Smooth muscle cell of bladder (primary cell): Measurements from ENCODE around the gene ZFAND2B. TPM values are rescaled to one million over a fixed set of nuclear protein-coding genes. Genes with fewer than 3 reads are reported as not detected.

ENCODE experiments used
- total RNA-seq: library from RNA; depleted of rRNA; stranded (reverse); fragments of >200 nt; gene quantifications from 2 replicates; pipeline ENCODE4 v1.2.3, GENCODE V29; 2014

Gene ZFAND2B
- 18.6 and 19.0 TPM in 2 replicates for total RNA-seq

GRCh38 chr2:219206328-219207133, at the start of gene ZFAND2B:
TSS of gene ZFAND2B (plus strand) at chr2:219206782. CDS start at chr2:219206988, 206 bp downstream.

DNA sequence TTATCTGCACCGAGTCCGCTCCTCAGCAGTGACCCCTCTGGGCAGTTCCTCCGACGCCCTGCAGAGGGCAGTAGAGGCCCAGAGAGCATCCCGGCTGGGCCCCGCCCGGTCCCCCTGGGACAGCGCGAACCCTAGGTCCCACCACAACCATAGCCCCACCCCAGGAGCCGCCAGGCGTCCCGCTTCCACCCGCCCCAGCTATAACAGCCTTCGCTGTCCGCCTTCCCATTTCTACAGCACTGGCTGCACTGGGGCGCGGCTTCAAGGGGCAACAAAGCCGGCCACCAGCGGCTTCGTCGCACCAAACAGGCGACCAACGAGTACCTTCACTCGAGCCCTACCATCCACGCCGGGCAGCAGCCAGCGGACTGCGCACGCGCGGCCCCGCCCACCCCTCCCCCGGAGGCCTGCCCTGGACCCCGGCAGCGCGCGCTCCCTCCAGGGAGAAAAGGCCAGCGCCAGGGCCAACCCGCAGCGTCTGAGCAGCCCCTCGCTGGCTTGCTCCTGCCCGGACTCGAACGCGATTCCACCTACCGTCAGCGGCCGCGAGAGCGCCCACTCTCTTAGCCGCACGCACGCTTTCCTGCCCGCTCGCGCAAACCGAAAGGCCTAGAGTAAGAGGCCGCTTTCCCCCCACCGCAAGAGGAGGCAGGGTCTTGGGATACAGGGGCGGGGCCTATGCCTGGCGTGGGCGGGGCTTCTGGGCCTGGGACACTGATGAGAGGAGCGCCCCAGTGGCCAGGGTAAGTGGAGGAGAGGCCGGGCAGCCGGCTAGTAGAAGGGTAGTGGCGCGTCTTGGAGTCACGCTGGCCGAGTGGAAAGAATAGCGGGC, 46.2 kb upstream of the ZFAND2B start, which contains the start of gene NHEJ1:
Gene NHEJ1 (minus strand): TSS at position 630 of the 832 bp plus-strand sequence. CDS start 2,453 bp downstream, outside the sequence.

GRCh38 chr2:219169930-219170654, 36.5 kb upstream of the ZFAND2B start, which contains the start of gene SLC23A3:
TSS of gene SLC23A3 (minus strand) at chr2:219170029. CDS start at chr2:219169984, 45 bp downstream.

DNA sequence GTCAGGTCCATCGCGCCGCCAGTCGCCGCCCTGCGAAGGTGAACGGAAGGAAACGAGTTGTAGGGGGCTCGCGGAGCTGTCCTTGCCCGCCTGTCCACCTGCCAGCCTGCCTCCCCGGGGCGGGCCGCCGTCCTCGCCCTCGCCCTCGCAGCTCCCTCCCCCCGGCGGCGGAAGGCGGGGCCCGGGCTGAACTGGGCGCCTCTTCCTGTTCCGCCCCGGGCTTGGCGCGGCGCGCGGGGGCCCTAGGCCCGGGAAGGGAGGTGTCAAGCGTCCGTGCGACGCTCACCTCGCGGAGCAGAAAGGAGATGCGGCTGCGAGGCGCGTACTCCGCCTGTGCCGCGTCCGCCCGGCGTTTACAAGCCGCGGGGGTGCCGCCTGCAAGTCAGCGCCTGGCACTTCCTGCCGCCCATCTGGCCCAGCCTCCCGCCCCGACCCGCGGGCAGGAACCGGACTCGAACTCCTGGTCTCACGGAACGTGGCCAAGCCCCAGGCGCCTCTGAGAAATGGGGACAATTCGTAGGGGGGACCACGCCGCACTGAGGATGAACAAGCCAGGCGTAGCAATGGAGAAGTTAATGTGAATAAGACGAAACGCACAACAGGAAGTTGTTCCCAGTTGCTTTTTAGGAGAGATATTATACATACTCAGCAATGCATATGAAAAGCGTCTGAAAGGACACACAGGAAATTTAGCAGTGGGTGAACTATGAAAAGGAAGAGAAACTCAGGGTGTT, 29.6 kb upstream of the ZFAND2B start, which contains the start of gene CNPPD1:
Gene CNPPD1 (minus strand): TSS at position 108 of the 734 bp plus-strand sequence. CDS start 97 bp downstream, at position 11.

GRCh38 chr2:219177552-219178376, 28.8 kb upstream of the ZFAND2B start, which contains the start of gene RETREG2:
TSS of gene RETREG2 (plus strand) at chr2:219178275. CDS start at chr2:219178353, 78 bp downstream.

GRCh38 chr2:219218732-219219701, 12.4 kb downstream of the ZFAND2B start, which contains the start of gene ABCB6:
TSS of gene ABCB6 (minus strand) at chr2:219218958. CDS start at chr2:219218673, 285 bp downstream.

DNA sequence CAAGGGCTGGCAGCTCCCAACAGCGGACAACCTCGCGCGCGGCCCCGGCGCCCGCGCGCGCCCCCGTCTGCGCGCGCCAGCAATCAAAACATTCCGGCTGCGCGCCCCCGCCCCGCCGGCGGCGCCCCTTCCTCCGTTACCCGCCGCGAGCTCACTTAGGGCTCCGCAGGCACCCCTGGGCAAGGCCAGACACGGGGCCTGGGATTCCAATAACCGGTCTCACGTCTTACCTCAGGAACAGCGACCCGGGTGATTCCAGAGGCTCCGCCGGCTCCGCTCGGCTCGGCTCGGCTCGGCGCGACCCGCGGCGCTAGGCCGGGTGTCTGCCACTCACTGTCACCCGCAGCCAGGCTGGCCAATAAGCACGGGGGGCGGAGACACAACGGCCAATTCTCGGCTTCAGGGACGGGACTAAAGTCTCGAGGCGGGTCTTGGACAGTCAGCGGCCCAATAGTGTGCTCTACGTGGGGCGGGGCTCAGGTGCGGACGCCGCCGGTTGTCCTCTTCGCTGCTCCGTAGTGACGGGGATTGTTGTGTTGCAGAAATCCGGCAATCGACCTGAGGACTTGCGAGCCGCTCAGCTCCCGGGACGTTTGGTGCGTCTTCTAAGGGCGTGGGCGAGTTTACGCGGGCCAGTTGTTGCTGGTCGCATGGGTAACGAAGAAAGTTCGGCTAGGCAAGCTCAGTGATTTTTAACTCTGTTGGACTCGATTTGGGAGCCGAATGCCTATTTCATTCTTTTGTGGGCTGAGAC, 22.9 kb downstream of the ZFAND2B start, which contains the start of the genes ANKZF1 and ATG9A:
Gene ANKZF1 (plus strand): TSS at position 502 of the 754 bp plus-strand sequence. CDS start 452 bp downstream, outside the sequence.
Gene ATG9A (minus strand): TSS at position 332 of the 754 bp plus-strand sequence. CDS start 1,612 bp downstream, outside the sequence.

DNA sequence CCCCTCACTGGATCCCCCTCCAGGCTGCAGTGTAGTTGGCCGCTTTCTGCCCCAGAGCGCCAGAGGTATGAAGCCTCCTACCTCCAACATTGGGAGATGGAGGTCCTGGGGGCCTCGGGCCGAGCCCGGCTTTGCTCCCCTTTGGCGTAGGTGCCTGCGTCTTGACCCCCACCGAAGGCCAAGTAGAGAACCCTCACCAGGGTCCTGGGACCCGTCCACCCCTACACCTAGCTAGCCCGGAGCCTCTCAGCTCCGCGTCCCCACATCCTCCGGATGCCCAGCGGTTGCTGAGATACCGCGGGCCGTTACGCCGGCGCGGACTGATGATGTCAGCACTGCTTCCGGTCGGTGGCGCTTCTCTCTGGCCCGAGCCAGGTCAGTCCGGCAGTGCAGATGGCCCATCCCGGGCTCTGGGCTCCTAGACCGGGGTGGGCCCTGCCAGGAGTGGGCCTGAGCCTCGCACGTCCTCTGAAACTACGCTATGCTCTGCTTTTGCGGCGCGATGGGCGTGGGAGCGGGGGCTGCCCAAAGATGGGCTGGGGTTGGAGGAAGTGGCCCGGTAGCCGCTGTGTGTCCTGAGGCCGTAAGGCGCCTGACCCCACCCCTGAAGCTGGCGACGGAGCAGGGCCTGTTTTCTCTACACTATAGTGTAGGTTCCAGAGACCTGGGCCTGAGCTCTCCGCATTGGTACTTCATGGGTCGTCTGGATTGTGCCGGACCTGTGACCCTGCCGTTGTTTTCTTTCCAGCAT, 38.7 kb downstream of the ZFAND2B start, which contains the start of the genes GLB1L and STK16:
Gene GLB1L (minus strand): TSS at position 297 of the 751 bp plus-strand sequence. CDS start 1,871 bp downstream, outside the sequence.
Gene STK16 (plus strand): TSS at position 332 of the 751 bp plus-strand sequence. CDS start 521 bp downstream, outside the sequence.

DNA sequence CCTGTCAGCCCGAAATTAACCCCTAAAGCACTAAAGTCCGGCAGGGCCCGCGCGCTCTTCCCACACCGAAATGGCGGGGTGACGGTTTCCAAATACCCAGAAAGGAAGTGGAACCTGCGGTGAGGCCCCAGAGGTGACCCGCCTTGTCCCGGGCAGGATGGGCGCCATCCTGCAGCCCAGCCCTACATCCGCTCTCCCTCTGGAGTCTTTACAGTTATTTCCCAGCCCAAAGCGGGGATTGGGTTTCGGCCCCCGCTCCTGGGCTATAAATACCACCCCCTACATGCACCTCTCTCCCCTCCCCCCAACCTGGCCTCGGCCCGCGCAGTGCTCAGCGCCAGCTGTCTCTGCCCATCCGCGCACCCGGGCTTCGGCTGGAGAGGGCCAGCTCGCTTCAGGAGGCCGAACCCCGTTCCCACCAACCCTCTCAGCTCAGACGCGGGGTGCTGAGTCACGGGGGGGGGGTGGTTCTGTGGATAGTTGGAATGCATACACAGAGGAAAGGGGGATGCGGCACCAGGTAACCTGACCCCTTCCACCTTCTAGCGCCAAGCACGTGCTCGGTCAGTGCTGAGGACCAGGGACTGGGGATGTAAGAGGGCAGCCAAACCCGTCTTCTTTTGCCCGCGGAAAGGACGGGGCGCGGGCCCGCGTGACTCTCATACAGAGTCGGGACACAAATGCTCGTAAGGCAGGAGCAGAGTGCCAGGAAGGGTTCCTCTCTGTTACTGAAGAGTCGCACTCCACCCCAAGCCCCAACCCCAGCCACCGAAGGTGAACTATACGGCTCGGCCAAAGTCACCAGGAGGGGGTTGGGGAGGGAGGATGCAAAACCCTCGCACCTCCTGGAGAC, 46.5 kb downstream of the ZFAND2B start, which contains the start of gene TUBA4B:
Gene TUBA4B (plus strand): TSS at position 344 of the 853 bp plus-strand sequence. CDS start 165 bp downstream, at position 509.

DNA sequence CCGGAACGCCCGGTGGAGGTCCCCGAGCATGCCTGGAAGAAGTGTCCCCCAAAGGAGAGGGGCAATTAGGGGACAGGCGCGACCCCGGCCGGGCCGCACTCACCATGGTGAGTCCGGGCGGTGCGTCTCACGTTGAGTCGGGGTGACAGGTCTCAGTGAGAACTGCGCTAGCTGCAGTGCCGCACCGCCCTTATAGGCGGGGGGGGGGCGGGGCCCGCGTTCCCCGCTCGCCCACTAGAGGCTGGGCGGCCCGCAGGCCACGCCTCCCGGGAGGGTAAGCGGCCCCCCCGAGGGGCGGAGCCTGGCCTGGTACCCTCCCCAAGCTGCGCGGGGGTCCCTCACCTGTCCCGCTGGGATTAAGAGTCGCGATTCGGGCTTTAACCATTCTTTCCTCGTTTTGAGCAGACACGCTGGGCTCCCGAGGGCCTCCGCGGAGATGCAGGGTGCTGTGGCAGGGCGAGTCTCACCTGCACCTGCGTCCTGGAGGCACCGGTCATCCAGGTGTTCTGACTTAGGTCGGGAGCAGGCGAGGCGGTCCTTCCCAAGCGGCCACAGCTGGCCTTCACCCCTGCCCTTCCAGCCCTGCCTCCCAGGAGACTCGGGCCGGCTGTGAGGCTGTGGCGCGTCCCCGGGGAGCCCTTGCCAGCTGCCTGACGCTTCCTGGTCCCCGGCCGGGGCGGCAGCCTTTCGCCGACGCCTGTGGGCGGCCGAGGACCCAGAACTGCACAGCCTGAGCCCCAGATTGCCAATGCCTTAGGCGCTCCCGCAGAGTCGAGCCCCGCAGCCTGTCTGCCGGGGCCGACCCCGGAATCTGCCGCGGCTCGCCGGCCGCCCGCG, 47.4 kb downstream of the ZFAND2B start, which contains the start of gene TUBA4A:
Gene TUBA4A (minus strand): TSS at position 166 of the 837 bp plus-strand sequence. CDS start 60 bp downstream, at position 106.

Other genes with a start within 250 kb of the ZFAND2B start
- under 0.01 TPM in 1 of 2 replicates, not detected in the other for gene CDK5R2, start 247.1 kb upstream of the ZFAND2B start, total RNA-seq
- not detected in 2 replicates for gene FEV, start 221.6 kb upstream of the ZFAND2B start, total RNA-seq
- not detected in 2 replicates for gene CRYBA2, start 213.4 kb upstream of the ZFAND2B start, total RNA-seq
- gene CFAP65, start 165.3 kb upstream of the ZFAND2B start, total RNA-seq: not detected in 2 replicates
- not detected in 2 replicates for gene IHH, start 145.9 kb upstream of the ZFAND2B start, total RNA-seq
- gene NHEJ1, start 46.0 kb upstream of the ZFAND2B start, total RNA-seq: 12.5 and 14.5 TPM in 2 replicates
- gene SLC23A3, start 36.8 kb upstream of the ZFAND2B start, total RNA-seq: 0.57 and 2.4 TPM in 2 replicates
- gene CNPPD1, start 29.9 kb upstream of the ZFAND2B start, total RNA-seq: 20.1 and 25.6 TPM in 2 replicates
- 52.1 and 91.3 TPM in 2 replicates for gene RETREG2, start 28.5 kb upstream of the ZFAND2B start, total RNA-seq
- 32.1 and 67.8 TPM in 2 replicates for gene ABCB6, start 12.2 kb downstream of the ZFAND2B start, total RNA-seq
- gene ATG9A, start 22.9 kb downstream of the ZFAND2B start, total RNA-seq: 31.1 and 43.0 TPM in 2 replicates
- 19.8 and 33.8 TPM in 2 replicates for gene ANKZF1, start 23.0 kb downstream of the ZFAND2B start, total RNA-seq
- 22.3 and 38.6 TPM in 2 replicates for gene GLB1L, start 38.7 kb downstream of the ZFAND2B start, total RNA-seq
- gene STK16, start 38.7 kb downstream of the ZFAND2B start, total RNA-seq: 24.2 and 30.7 TPM in 2 replicates
- gene TUBA4B, start 46.5 kb downstream of the ZFAND2B start, total RNA-seq: not detected in 2 replicates
- 7.0 and 12.0 TPM in 2 replicates for gene TUBA4A, start 47.1 kb downstream of the ZFAND2B start, total RNA-seq
- gene DNAJB2, start 72.6 kb downstream of the ZFAND2B start, total RNA-seq: 33.0 and 47.1 TPM in 2 replicates
- gene PTPRN, start 102.6 kb downstream of the ZFAND2B start, total RNA-seq: 6.4 and 57.0 TPM in 2 replicates
- gene RESP18, start 126.0 kb downstream of the ZFAND2B start, total RNA-seq: not detected in 2 replicates
- gene DNPEP, start 181.1 kb downstream of the ZFAND2B start, total RNA-seq: 106 and 116 TPM in 2 replicates
- gene DES, start 211.6 kb downstream of the ZFAND2B start, total RNA-seq: 0.71 and 3.7 TPM in 2 replicates
- 3.7 and 9.8 TPM in 2 replicates for gene SPEG, start 228.1 kb downstream of the ZFAND2B start, total RNA-seq